Measurements from ENCODE around the gene TTBK2.
A peak's percentile ranks its signal among the peaks of the same experiment; 100 is the strongest.

Gene TTBK2

DNA sequence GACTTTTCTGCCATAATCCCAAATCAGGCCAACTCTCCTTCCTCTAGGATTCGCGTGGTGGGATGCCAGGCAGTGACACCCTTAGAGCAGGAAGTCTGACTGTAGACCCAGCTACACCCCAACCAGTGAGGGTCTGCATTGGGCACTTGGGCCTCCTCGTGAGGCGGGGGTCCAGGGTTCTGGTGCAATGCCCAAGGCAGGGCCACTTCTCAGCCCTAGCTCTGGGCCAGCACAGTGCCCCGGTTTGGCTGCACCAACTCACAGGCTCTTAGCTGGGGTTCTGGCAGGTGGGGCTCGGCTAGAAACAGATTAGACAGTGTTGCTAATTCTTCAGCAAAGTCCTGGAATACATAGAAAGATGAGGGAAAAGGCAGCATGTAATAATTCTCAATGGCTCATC is 196.3 kb downstream of the TTBK2 start:
- no peak for DNase-seq

GRCh38 chr15:42723068-42723467 is 197.5 kb downstream of the TTBK2 start:
- no peak for DNase-seq

DNA sequence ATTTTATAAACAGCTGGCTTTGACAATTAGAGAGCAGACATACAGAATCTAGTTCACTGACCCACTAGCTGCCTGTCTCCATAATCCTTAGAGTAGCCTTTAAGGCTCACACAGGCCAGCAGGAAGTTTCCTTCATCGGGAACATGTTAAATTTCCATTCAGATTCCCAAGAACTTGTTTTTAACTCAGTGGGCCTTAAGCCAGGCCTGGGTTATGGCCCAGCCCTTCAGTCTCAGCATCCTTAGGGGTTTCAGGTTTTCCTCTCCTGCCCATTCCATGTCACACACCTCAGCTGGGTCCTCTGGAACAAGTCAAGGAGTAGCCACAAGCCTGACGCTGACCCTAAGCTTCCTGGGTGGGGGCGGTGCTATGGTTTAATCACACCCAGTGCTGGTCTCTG is 198.7 kb downstream of the TTBK2 start:
- DNase-seq, result no peak

GRCh38 chr15:42721016-42721415 is 199.6 kb downstream of the TTBK2 start:
- DNase-seq, result no peak

DNA sequence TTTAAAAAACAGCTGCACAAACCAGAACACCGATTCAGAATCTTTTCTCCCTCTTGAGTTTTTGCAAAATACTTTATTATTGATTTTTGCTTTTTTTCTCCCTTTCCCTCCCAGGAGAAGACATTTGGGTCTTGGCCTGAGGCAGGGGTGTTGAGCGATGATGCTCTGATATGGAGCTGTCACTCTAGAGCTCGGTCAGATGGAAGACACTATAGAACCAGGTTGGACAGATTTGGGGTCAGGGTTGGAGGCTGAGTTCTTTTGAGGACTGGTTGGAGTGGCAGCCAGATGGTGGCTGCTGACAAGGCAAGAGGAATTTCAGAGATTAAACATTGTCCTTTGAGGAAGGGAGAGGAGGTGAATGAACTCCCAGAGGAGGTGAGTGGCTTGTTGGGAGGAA is 200.5 kb downstream of the TTBK2 start:
- peak; percentile 27 for DNase-seq

DNA sequence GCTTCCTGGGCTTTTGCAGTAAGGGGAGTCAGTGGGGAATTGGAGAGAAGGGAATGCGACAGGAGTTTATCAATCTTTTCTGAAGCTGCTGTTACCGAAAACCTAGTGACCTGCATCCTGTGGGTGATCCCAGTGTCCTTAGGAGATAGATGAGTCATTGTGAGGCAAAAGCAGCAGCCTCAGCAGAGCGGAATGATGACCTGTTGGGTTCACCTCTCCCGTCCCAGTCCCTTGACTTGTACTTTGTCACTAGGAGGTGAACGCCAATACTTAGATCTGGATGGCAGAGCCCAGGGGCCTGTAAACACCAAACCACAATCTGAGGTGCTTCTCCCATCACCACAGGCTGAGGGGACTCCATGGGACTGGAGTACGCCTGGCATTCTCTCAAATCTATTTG is 201.5 kb downstream of the TTBK2 start:
- DNase-seq, result no peak

- DNase-seq, result no peak
These were observed 204.0 kb downstream of the TTBK2 start for GRCh38 chr15:42716626-42717025.

DNA sequence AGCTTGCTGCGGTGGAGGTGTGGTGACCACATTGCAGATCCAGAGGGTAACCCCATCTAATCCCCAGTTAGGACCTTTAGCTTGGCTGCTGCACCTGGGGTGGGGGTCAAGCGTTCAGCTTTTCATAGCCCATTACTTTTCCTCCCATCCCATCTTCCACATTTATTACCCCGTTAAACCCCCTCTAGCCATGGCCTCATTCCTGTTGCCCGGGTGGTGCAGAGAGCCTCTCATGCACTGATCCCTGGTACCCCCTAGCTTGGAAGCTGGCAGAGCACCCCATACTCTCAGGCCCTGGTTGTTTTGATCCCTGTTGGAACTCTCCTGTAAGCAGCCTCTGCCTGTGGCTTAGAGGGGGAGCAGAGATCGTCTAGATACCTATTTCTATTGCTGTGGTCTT is 204.5 kb downstream of the TTBK2 start:
- no peak for DNase-seq

- DNase-seq, result no peak
These were observed 208.0 kb downstream of the TTBK2 start for GRCh38 chr15:42712584-42712983.

DNA sequence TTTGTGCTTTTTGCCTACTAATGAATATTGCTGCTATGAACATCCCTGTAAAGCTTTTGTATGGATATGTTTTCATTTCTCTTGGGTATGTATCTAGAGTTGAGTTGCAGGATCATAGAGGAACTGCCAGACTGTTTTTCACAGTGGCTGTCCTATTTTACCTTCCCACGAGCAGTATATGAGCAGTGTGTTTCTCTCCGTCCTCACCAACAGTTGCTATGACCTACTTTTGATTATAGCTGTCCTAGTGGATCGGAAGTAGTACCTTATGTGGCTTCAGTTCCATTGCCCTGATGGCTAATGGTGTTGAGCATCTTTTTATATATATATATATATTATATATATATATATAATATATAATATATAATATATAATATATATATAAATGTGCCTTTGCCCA is 208.8 kb downstream of the TTBK2 start:
- no peak for DNase-seq

DNA sequence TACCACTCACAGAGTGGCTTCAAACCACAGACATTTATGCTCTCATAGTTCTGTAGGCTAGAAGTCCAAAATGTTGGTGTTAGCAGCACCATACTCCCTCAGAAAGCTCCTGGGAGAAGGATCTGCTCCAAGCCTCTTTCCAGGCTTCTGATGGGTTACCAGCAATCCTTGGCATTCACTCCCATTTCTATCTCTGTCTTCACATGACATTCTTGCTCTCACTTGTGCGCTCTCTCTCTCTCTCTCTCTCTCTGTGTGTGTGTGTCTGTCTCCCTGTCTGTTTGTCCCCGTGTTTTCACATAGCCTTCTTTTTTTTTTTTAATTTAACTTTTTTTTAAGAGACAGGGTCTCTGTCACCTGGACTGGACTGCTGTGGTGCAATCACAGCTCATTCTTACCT is 209.9 kb downstream of the TTBK2 start:
- no peak for DNase-seq

DNA sequence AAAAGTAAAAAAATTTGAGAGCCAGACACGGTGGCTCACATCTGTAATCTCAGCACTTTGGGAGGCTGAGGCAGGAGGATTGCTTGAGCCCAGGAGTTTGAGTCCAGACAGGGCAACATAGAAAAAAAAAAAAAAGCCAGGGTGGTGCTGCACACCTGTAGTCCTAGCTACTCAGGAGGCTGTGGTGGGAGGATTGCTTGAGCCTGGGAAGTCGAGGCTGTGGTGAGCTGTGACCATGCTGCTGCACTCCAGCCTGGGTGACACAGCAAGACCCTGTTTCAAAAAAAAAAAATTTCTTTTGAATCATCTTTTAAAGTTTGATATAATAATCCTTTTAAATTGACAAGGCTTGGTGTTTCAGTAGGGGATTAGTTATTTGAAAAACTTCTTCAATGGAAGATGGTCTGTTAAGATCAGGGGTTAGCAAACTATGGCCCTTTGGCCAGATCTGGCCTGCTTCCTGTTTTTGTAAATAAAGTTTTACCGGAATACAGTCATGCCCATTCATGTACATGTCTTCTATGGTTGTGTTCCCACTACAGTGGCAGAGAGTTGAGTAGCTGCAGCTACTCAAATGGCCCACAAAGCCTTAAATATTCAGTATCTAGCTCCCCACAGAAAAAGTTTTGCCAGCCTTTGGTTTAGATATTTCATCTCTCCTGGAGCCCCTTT is 212.6 kb downstream of the TTBK2 start:
- no peak for DNase-seq

GRCh38 chr15:42707068-42707467 is 213.5 kb downstream of the TTBK2 start:
- DNase-seq, result no peak

GRCh38 chr15:42705336-42705735 is 215.2 kb downstream of the TTBK2 start:
- no peak for DNase-seq

DNA sequence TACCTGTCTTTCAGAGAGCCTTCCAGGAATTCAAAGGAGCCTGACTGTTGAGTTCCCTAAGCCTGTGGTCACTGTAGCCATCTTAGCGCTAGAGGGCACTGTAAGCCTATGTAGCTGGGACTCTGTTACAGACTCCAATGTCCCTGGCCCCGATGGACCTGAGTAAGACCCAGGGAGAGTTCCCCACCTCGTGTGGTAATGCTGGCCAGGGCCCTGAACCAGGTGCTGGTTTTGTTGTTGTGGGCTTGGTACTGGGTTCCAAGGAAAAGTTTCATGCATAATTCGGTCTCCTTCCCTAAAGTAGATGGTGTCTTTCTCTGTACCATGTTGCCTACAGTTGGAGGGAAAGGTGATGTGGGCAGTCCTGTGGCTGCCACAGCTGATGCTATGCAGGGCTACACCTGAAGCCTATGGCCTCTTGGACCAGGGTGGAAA is 216.1 kb downstream of the TTBK2 start:
- peak; percentile 25 for DNase-seq

GRCh38 chr15:42696626-42697025 is 224.0 kb downstream of the TTBK2 start:
- DNase-seq, result no peak

GRCh38 chr15:42695527-42696071 is 225.0 kb downstream of the TTBK2 start:
- DNase-seq, result no peak

GRCh38 chr15:42694398-42694797 is 226.2 kb downstream of the TTBK2 start:
- DNase-seq, result no peak

- DNase-seq, result no peak
These were observed 226.6 kb downstream of the TTBK2 start for GRCh38 chr15:42693942-42694341.

DNA sequence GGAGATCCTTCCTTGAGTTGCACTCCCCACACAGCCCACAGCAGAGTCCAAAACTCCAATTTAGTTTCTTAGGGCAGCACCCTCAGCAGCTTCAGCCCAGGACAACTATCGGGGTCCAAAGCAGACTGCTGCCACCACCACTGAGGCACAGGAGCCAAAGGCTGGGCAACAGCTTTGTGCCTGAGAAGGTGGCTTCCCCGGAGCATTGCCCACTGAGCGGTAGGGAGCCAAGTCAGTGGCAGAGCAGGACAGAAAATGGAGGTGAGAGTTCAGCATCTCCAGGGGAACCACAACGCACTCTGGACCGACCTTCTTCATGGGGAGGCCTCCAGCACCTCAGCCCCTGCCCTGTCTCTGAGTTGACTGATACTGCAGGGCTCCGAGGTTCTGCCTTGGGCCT is 227.1 kb downstream of the TTBK2 start:
- no peak for DNase-seq

DNA sequence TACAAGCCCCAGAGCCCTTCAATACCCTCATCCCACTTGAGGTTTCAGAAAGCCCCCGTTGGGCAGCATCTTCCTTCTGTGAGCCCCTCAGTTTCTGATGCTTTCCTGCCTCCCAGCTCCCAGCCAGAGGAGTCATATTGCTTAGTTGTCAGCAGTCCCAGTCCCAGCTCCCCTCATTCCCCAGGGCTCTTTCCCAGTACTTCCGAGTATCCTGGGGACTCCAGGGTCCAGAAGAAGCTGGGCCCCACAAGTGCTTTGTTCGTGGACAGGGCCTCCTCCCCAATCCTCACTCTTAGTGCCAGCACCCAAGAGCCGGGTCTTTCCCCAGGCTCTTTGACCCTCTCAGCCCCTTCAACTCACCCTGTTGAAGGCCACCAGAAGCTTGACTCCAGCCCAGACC is 227.6 kb downstream of the TTBK2 start:
- no peak for DNase-seq

- no peak for DNase-seq
These were observed 228.0 kb downstream of the TTBK2 start for GRCh38 chr15:42692536-42692935.

DNA sequence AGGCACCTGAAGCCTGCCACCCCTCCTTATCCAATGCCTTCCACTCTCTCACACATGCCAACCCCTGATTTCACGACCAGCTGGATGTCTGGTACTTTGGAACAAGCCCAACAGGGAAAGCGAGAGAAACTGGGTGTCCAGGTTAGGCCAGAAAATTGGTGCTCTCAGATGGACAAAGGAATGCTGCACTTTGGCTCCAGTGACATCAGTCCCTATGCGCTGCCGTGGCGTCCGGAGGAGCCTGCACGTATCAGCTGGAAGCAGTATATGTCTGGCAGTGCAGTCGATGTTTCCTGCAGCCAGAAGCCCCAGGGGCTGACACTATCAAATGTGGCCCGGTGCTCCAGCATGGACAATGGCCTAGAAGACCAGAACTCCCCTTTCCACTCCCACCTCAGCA is 228.8 kb downstream of the TTBK2 start:
- no peak for DNase-seq

DNA sequence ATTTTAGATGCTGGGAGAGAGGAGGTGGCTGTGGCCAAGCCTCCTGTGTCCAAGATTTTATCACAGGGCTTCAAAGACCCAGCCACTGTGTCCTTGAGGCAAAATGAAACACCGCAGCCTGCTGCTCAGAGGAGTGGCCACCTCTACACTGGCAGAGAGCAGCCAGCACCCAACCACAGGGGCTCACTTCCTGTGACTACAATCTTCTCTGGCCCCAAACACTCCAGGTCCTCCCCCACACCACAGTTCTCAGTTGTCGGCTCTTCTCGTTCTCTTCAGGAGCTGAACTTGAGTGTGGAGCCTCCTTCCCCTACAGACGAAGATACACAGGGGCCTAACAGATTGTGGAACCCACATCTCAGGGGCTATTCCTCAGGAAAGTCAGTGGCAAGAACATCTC is 229.3 kb downstream of the TTBK2 start:
- no peak for DNase-seq
